ENCODE measurements around the gene RAPGEF2.
"Not testable (repeated sequence)": the region's sequence is repeated elsewhere in the genome, so short reads cannot be mapped to it uniquely, and the experiment has no call there.

Gene RAPGEF2

GRCh38 chr4:159238631-159239030 is 135.8 kb downstream of the RAPGEF2 start:
- H3K4me3 ChIP-seq (ENCODE audit: low read depth, low read length) = no peak overlapping the region
- TF ChIP-seq, protein P1, sequence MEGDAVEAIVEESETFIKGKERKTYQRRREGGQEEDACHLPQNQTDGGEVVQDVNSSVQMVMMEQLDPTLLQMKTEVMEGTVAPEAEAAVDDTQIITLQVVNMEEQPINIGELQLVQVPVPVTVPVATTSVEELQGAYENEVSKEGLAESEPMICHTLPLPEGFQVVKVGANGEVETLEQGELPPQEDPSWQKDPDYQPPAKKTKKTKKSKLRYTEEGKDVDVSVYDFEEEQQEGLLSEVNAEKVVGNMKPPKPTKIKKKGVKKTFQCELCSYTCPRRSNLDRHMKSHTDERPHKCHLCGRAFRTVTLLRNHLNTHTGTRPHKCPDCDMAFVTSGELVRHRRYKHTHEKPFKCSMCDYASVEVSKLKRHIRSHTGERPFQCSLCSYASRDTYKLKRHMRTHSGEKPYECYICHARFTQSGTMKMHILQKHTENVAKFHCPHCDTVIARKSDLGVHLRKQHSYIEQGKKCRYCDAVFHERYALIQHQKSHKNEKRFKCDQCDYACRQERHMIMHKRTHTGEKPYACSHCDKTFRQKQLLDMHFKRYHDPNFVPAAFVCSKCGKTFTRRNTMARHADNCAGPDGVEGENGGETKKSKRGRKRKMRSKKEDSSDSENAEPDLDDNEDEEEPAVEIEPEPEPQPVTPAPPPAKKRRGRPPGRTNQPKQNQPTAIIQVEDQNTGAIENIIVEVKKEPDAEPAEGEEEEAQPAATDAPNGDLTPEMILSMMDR (conservative IDR thresholded peaks at IDR 0.05; ENCODE audit: low read depth, low read length) = no peak
- no peak for DNase-seq (ENCODE audit: low read depth)

- no peak overlapping the region for H3K4me3 ChIP-seq (ENCODE audit: low read depth, low read length)
- TF ChIP-seq, protein P1 (conservative IDR thresholded peaks at IDR 0.05; ENCODE audit: low read depth, low read length) = no peak
- no peak for DNase-seq (ENCODE audit: low read depth)
Observed at GRCh38 chr4:159239629-159240028, 136.8 kb downstream of the RAPGEF2 start.

DNA sequence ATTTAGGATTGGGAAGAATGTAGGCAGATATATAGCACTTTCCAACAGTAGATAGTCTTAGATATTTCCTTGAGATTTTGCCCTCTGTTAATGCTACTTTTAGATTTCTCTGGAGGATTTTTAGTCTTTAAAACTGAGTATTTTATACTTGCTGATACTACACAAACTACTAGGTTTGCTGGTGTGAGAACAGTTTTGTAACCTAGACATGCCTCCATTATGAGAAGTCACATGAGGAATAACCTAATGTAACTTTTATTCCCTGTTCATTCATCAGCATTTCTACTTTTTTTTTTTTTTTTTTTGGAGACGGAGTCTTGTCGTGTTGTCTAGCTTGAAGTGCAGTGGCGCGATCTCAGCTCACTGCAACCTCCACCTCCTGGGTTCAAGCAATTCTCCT is 137.2 kb downstream of the RAPGEF2 start:
- no peak overlapping the region for H3K4me3 ChIP-seq (ENCODE audit: low read depth, low read length)
- TF ChIP-seq, protein P1 (conservative IDR thresholded peaks at IDR 0.05; ENCODE audit: low read depth, low read length) = no peak
- DNase-seq (ENCODE audit: low read depth) = no peak

DNA sequence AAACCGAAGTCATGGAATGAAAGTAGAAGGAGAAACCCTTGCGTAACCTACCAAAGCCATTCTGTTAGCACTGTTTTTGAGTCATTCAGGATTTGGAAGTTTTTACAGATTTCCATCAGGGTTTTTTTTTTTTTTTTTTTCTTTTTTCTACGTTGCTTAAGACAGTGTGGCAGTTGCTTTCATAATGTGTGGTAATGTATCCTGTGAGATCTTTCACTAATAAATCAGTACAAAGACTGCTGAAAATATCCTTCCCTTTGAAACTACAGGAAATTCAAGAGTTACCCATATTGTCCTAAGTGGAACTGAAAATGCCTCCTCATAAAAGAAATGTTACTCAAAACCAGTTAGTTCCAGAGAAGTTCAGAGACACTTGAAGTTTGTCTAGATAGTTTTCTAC is 137.8 kb downstream of the RAPGEF2 start:
- no peak overlapping the region for H3K4me3 ChIP-seq (ENCODE audit: low read depth, low read length)
- DNase-seq (ENCODE audit: low read depth) = peak; percentile 47
- TF ChIP-seq, protein P1 (conservative IDR thresholded peaks at IDR 0.05; ENCODE audit: low read depth, low read length) = no peak

DNA sequence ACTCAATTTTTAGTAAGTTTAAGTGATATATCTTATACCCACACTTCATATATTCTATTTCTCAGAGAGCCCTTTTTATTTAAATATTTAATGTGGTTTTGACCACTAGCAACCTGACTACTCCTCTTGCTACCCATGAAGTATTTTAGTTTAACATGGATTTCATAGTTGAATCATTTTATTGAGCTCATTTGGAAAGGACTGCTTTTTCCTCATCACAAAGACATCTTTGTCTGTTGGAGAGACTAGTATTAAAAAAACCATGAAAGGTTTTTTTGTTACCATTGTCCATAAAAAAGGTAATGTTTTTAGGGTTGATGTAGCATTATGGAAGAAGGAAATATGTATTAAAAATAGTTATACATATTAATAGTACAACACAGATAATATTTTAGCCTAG is 139.5 kb downstream of the RAPGEF2 start:
- no peak overlapping the region for H3K4me3 ChIP-seq (ENCODE audit: low read depth, low read length)
- TF ChIP-seq, protein P1 (conservative IDR thresholded peaks at IDR 0.05; ENCODE audit: low read depth, low read length) = no peak
- no peak for DNase-seq (ENCODE audit: low read depth)

GRCh38 chr4:159248384-159249178 is 145.7 kb downstream of the RAPGEF2 start:
- TF ChIP-seq, protein P1 (conservative IDR thresholded peaks at IDR 0.05; ENCODE audit: low read depth, low read length) = no peak
- DNase-seq (ENCODE audit: low read depth) = peak; percentile 94
- peak overlapping the region; percentile 25 for H3K4me3 ChIP-seq (ENCODE audit: low read depth, low read length)

- H3K4me3 ChIP-seq (ENCODE audit: low read depth, low read length) = no peak overlapping the region
- DNase-seq (ENCODE audit: low read depth) = no peak
- TF ChIP-seq, protein P1 (conservative IDR thresholded peaks at IDR 0.05; ENCODE audit: low read depth, low read length) = no peak
Observed at GRCh38 chr4:159250751-159251325, 148.0 kb downstream of the RAPGEF2 start.

DNA sequence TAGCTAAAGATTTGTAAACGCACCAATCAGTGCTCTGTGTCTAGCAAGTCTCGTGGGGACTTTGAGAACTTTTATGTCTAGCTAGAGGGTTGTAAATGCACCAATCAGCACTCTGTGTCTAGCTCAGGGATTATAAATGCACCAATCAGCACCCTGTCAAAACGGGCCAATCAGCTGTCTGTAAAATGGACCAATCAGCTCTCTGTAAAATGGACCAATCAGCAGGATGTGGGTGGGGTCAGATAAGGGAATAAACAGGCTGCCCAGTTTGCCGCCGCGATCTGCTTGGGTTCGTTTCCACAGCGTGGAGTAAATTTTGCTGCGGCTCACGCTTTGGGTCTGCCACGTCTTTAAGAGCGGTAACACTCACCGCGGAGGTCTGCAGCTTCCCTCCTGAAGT is 148.7 kb downstream of the RAPGEF2 start:
- not testable (repeated sequence) for DNase-seq (ENCODE audit: low read depth); H3K4me3 ChIP-seq (ENCODE audit: low read depth, low read length)
